Endometrium (tissue), 2 donors: Measurements from ENCODE around the gene CBX1.
"Not testable (repeated sequence)": the region's sequence is repeated elsewhere in the genome, so short reads cannot be mapped to it uniquely, and the experiment has no call there.

Experiments
- FAIRE-seq: peaks from 2 replicates; lab custom pipeline; 2012; peaks lifted over from hg19 to GRCh38; lab: Jason Lieb, UNC
- donor health status: control.
- donor health status: control.

CBX1 gene

DNA sequence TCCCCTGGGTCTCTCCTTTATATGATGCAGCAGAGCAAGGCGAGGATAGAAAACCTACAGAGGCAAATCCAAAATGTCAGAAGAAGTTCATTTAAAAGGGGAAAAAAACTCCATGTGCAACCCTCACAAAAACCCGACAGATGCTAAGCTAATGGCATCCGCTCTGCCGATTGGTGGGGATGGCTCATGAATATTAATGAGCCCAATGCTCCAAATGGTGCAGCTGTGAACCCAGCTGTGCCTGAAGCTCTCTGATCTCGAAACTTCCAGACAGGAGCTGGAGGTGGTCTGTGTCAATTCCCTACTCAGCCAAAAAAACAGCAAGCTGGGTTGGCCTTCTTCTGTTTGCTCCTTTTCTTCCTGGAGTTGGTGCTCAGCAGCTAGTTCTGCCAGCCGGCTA, 21.8 kb upstream of the CBX1 start:
- no peak for FAIRE-seq

GRCh38 chr17:48122665-48123045, 21.4 kb upstream of the CBX1 start:
- FAIRE-seq = no peak

- FAIRE-seq = no peak
Measured at GRCh38 chr17:48121923-48122664, 20.8 kb upstream of the CBX1 start.

DNA sequence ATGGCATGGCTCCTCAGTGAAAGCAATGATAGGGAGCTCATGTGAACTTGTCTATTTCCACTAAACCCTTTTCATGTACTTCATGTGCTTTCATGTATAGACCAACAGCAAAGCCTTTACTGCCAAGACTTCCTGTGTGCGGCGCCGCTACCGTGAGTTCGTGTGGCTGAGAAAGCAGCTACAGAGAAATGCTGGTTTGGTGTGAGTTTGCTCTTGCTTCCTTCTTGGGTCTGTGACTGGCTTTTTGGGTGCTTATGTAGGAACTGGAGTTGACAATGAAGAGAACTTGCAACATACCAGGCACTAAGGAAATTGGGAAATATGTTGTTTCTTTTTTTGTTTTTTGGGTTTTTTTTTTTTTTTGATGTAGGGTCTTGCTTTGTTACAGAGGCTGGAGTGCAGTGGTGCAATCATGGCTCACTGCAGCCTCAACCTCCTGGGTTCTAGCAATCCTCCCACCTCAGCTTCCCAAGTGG, 12.0 kb upstream of the CBX1 start:
- FAIRE-seq = no peak

DNA sequence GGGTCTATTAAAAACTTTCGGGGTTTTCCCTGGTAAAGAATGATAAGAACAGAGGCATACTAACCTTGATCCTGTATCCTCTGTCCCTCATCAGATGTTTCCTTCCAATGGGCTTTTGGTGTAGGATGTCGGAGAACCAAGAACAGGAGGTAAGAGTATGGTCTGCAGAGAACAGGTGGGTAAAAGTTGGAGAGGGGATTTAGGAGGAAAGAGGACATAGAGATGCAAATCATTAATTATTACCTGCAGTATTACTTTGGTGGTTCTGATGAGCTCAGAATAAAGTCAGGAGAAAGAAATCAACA, 10.6 kb upstream of the CBX1 start:
- no peak for FAIRE-seq

- no peak for FAIRE-seq
Measured at GRCh38 chr17:48110761-48111160, 9.5 kb upstream of the CBX1 start.

DNA sequence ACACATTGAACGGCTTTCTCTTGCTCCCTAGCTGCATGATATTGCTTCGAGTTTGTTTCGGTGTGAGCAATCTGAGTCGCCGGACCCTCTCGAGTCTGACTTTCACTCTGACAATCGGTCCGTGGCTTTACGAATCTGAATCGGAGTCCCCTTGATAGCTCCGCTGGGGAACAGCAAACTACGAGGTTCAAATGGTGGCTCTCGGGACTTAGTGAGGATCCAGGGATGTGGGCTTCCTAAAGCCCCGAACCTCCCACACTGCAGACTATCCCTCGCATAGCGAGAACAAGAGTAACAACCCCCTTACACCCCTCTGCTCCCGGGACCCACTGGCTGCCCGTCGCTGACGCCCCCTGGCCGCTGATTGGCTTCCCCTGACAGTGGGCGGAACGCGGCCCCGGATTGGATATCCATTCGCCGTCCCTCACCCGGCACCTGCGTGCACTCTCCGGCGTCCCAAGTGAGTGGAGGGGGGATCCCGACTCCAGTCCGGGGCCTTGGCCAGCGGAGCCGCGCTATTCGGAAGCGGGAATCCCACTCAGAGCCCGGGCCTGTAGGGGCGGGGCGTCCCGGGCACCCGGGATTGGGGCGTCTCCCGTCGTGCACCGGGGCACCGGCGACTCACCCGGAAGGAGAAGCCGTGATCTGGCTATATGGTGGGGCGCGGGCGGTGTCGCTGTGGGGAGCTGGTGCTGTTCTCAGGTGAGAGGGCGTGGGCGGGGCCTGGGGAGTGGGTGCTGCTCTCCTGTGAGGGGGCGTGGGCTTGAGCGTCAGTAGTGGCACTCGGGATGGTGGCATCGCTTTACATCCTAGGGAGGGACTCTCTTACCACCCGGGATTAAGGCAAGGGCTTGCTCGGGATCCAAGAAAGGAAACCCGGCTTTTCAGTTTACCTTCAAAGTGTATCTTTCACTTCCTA, 6.1 kb upstream of the CBX1 start, which contains the start of gene SNX11:
TSS of gene SNX11 (plus strand) at position 630 of the 919 bp plus-strand sequence. CDS start 4,278 bp downstream, outside the sequence.
- no peak for FAIRE-seq

GRCh38 chr17:48106802-48107136, 5.5 kb upstream of the CBX1 start:
- FAIRE-seq = no peak

GRCh38 chr17:48104440-48104839, 3.2 kb upstream of the CBX1 start:
- no peak for FAIRE-seq

GRCh38 chr17:48102798-48103715, 1.8 kb upstream of the CBX1 start:
- no peak for FAIRE-seq

GRCh38 chr17:48102043-48102750, 919 bp upstream of the CBX1 start:
- FAIRE-seq = no peak

- FAIRE-seq = no peak
Measured at GRCh38 chr17:48100591-48101011, 677 bp downstream of the CBX1 start.

DNA sequence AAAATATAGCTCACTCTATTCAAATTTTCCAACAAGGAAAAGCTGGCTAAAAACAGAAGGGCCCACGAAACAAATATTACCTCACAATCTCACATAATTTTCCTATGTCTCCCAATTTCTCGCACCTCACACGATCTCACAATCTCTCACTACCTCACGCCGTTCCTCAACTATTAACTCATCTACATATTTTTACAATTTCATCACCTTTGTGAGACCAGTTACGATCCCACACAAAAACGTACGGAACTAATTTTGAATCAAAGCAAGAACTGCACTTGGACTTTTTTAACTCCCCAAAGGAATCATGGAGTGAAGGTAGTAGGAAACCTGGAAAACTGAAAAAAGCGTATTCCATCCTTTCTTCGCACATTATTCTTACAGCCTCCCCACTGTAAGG, 1.1 kb downstream of the CBX1 start:
- no peak for FAIRE-seq

- FAIRE-seq = no peak
Measured at GRCh38 chr17:48095611-48096010, 5.7 kb downstream of the CBX1 start.

GRCh38 chr17:48093341-48094045, 7.8 kb downstream of the CBX1 start:
- FAIRE-seq = no peak

- no peak for FAIRE-seq
Measured at GRCh38 chr17:48084932-48085331, 16.3 kb downstream of the CBX1 start.

- no peak for FAIRE-seq
Measured at GRCh38 chr17:48081858-48082257, 19.4 kb downstream of the CBX1 start.

DNA sequence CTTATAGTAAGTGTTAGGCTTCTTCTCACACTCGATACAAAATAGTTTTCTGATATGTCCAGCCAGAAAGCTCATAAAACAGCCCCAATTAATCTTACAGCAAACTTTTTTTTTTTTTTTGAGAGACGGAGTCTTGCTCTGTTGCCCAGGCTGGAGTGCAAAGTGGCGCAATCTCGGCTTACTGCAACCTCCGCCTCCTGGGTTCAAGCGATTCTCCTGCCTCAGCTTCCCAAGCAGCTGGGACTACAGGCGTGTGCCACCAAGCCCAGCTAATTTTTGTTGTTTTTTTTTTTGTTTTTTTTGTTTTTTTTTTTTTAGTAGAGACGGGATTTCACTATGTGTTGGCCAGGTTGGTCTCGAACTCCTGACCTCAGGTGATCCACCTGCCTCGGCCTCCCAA, 24.1 kb downstream of the CBX1 start:
- not testable (repeated sequence) for FAIRE-seq

- FAIRE-seq = peak; percentile 70
Measured at GRCh38 chr17:48074322-48075081, 26.8 kb downstream of the CBX1 start.

DNA sequence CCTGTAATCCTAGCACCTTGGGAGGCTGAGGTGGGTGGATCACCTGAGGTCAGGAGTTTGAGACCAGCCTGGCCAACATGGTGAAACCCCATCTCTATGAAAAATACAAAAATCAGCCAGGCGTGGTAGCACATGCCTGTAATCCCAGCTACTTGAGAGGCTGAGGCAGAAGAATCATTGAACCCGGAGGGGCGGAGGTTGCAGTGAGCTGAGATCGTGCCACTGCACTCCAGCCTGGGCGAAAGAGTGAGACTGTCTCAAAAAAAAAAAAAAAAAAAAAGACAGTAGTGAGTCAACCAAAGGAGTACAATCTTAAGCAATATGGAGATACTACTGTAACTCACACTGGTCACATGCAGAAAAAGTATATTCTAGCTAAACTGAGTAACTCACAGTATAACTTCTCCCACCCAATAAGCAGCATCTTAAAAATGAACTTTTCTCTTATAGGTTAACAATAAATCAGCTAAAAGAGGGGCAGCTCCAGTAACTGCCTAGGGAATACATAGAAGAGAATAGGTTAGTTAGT, 27.6 kb downstream of the CBX1 start:
- not testable (repeated sequence) for FAIRE-seq
